Measurements from ENCODE around the gene PPM1F.
"Not testable (repeated sequence)": the region's sequence is repeated elsewhere in the genome, so short reads cannot be mapped to it uniquely, and the experiment has no call there.

Gene PPM1F

DNA sequence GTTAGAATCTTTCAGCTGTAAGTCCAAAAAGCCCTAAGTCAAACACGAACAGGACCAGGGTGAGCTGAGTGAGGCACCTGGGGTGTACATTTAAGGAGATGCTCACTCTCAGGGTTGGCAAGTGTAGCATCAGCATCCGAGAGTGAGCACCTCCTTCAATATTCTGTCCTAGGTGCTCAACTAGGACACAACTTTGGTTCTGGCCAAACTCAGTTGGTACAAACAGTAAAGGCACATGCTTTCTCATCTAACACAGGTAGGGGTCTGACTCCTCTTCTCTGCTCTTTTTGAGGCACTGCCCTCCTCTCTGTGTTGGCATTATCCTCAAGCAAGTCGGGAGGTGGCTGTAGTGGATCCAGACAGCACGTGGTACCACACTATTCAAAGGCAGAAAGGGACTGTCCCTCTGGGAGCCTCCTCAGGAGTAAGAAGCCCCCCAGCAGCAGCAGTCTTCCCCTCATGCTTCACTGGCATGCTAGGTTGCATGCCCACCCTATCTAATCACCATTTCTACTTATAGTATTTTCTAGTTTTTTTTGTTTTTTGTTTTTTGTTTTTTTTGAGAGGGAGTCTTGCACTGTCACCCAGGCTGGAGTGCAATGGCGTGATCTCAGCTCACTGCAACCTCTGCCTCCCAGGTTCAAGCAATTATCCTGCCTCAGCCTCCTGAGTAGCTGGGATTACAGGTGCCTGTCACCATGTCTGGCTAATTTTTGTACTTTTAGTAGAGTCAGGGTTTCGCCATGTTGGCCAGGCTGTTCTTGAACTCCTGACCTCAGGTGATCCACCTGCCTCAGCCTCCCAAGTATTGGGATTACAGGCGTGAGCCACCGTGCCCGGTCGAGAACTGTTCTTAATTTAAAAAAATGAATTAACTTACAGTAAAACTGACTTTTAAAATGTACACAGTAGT lies 70.6 kb downstream of the PPM1F start:
- DNase-seq: no peak

DNA sequence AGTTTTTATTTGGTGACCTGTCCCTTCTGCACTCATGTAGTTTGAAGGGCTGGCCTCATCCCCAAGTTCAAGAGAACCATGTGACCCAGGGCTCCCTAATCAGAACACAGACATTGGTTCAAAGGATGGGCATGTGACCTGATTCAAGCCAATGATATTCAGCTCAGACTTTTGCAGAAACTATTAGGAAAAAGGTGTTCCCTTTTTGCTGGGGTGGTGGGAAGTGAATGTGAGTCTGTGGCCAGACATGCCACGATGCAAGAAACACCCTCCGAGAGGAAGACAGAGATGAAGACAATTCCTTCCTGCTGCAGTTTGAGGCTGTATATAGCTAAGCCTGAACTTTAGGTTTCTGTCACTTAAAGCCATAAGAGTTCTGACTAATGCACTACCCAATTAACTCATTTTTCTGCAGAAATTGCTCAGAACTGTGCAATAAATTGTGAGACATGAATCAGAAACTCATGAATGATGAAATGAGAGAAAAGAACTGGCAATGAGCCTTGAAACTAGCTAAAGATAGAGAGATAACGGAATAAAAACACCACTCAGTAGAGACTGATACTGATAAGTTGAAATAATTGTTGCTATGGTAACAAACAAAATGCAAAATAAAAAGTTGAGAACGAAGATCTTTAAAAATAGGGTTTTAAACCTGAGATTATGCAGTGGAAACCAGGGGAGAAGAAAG lies 76.0 kb downstream of the PPM1F start:
- DNase-seq: peak; percentile 8

DNA sequence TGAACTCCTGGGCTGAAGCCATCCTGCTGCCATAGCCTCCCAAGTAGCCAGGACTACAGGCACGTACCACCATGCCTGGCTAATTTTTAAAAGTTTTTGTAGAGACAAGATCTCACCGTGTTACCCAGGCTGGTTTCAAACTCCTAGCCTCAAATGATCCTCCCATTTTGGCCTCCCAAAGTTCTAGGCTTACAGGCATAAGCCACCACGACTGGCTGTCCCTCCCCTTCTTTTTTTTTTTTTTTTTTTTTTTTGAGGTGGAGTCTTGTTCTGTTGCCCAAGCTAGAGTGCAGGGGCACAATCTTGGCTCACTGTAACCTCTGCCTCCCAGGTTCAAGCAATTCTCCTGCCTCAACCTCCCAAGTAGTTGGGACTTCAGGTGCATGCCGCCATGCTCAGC lies 77.7 kb downstream of the PPM1F start:
- DNase-seq: not testable (repeated sequence)

DNA sequence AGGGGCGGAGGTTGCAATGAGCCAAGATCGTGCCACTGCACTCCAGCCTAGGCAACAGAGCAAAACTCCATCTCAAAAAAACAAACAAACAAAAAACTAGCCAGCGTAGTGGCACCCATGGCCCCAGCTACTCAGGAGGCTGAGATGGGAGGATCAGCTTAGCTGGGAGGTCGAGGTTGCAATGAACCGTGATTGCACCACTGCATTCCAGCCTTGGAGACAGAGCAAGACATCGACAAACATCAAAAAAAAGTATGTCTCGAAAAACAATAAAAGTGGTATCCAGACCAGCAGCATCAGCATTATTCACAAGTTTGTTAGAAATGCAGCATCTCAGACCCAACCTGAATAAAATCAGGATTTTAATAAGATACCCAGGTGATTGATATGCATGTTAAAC lies 79.0 kb downstream of the PPM1F start:
- no peak for DNase-seq

DNA sequence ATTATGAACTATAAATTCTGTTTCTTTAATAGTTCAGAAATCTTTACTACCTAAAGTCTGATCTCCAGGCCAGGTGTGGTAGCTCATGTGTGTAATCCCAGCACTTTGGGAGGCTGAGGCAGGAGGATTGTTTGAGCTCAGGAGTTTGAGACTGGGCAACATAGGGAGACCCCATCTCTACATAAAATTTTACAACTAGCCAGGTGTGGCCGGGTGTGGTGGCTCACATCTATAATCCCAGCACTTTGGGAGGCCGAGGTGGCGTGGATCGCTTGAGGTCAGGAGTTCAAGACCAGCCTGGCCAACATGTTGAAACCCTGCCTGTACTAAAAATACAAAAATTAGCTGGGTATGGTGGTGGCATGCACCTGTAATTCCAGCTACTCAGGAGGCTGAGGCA lies 79.9 kb downstream of the PPM1F start:
- not testable (repeated sequence) for DNase-seq

Measured in stimulated activated CD4-positive, alpha-beta T cell treated with anti-CD3 and anti-CD28 coated beads, Interleukin-12 subunit alpha, Interleukin-12 subunit beta, amount 100 ng/mL, for 4 hours (primary cell).